PC-3 (cell line): ENCODE measurements around the gene SKA3. TPM values are rescaled to one million over a fixed set of nuclear protein-coding genes. Genes with fewer than 3 reads are reported as not detected.
"Not testable (repeated sequence)": the region's sequence is repeated elsewhere in the genome, so short reads cannot be mapped to it uniquely, and the experiment has no call there.

Experiments used
- ATAC-seq: fragments of 200-7000 bp; cut with Tn5 transposase; 2 replicates; pipeline ENCODE4 v1.9.1; 2020; ENCODE audit warnings: mild to moderate bottlenecking, moderate library complexity
- BruUV-seq: library from RNA; stranded (reverse); fragments of 400-500 nt; replicated peaks from 2 replicates; lab custom pipeline; 2021; lab: Mats Ljungman, UMichigan
- CTCF ChIA-PET: fragments of 300-600 bp; sonication (Branson Sonifier 250); formaldehyde crosslinking; loops from one replicate; lab custom pipeline; 2022; ENCODE audit warnings: antibody characterized with exemption; lab: Charles Lee
- POLR2A ChIA-PET: fragments of 300-600 bp; sonication (Branson Sonifier 250); formaldehyde crosslinking; loops from one replicate; lab custom pipeline; 2022; ENCODE audit warnings: antibody characterized with exemption; ENCODE audit not compliant: unreplicated experiment; lab: Charles Lee
- DNase-seq: peaks from one replicate; pipeline ENCODE4 v3.0.0-alpha.2; 2015
- H2AFZ ChIP-seq: fragments of 300-600 bp; sonication (generic); 2 replicates; pipeline ENCODE4 v1.6.0; 2016; ENCODE audit warnings: antibody characterized with exemption, low read length
- H3F3A ChIP-seq: fragments of 300-600 bp; sonication (generic); one replicate; pipeline ENCODE4 v1.6.0; 2017; ENCODE audit warnings: antibody characterized with exemption, low read length, control low read depth, mild to moderate bottlenecking; ENCODE audit not compliant: unreplicated experiment
- H3K27ac ChIP-seq: fragments of 300-600 bp; sonication (generic); 2 replicates; pipeline ENCODE4 v1.5.1; 2016; ENCODE audit warnings: mild to moderate bottlenecking, low read length
- H3K27me3 ChIP-seq: fragments of 300-600 bp; sonication (generic); 2 replicates; pipeline ENCODE4 v1.6.1; 2016; ENCODE audit warnings: low read length, mixed read lengths
- H3K36me3 ChIP-seq: fragments of 300-600 bp; sonication (generic); 2 replicates; pipeline ENCODE4 v1.6.1; 2016; ENCODE audit warnings: low read depth, mixed run types, low read length, mixed read lengths
- H3K4me1 ChIP-seq: fragments of 300-600 bp; sonication (generic); 2 replicates; pipeline ENCODE4 v1.5.1; 2016; ENCODE audit warnings: low read length; ENCODE audit not compliant: insufficient read depth
- H3K4me2 ChIP-seq: fragments of 300-600 bp; sonication (generic); 2 replicates; pipeline ENCODE4 v1.6.0; 2016; ENCODE audit warnings: low read length
- H3K4me3 ChIP-seq: fragments of 300-600 bp; sonication (generic); 2 replicates; pipeline ENCODE4 v1.5.1; 2016; ENCODE audit warnings: mild to moderate bottlenecking, low read length, mixed read lengths
- H3K79me2 ChIP-seq: fragments of 300-600 bp; sonication (generic); 2 replicates; pipeline ENCODE4 v1.6.1; 2017; ENCODE audit warnings: low read length, mixed read lengths
- H3K9ac ChIP-seq: fragments of 300-600 bp; sonication (generic); 2 replicates; pipeline ENCODE4 v1.6.0; 2016; ENCODE audit warnings: mild to moderate bottlenecking, low read length
- H3K9me2 ChIP-seq: fragments of 300-600 bp; sonication (generic); replicated peaks from 2 replicates; pipeline ENCODE4 v1.6.1; 2016; ENCODE audit warnings: mixed run types, low read length, mixed read lengths
- H3K9me3 ChIP-seq: fragments of 300-600 bp; sonication (generic); 2 replicates; pipeline ENCODE4 v1.6.1; 2016; ENCODE audit warnings: low read length, mixed read lengths
- H4K20me1 ChIP-seq: fragments of 300-600 bp; sonication (generic); 2 replicates; pipeline ENCODE4 v1.6.1; 2016; ENCODE audit warnings: low read length, mixed read lengths
- EZH2 ChIP-seq: fragments of 300-600 bp; sonication (generic); IDR thresholded peaks from one replicate; pipeline ENCODE4 v1.6.1; 2017; ENCODE audit warnings: antibody characterized with exemption, mild to moderate bottlenecking, low read length; ENCODE audit not compliant: unreplicated experiment
- EZH2phosphoT487 ChIP-seq: fragments of 300-600 bp; sonication (generic); IDR thresholded peaks from 2 replicates; pipeline ENCODE4 v1.6.1; 2018; ENCODE audit warnings: mild to moderate bottlenecking, antibody characterized with exemption, low read length, borderline replicate concordance
- intact Hi-C: fragments of 100-400 bp; cut with micrococcal nuclease; formaldehyde crosslinking; loops from 2 replicates; pipeline ENCODE4 v1.9.0; 2023
- total RNA-seq: library from RNA; depleted of rRNA; stranded (reverse); fragments of >200 nt; gene quantifications from 2 replicates; pipeline ENCODE4 v1.2.3, GENCODE V29; 2014
- TF ChIP-seq, protein P1 (sequence below): fragments of 300-600 bp; sonication (generic); conservative IDR thresholded peaks from 2 replicates; pipeline ENCODE4 v1.5.1; 2017; ENCODE audit warnings: antibody characterized with exemption, low read depth, mild to moderate bottlenecking, low read length

Gene SKA3
- total RNA-seq, 1 experiment from 2014 or later = 32.4 TPM

DNA sequence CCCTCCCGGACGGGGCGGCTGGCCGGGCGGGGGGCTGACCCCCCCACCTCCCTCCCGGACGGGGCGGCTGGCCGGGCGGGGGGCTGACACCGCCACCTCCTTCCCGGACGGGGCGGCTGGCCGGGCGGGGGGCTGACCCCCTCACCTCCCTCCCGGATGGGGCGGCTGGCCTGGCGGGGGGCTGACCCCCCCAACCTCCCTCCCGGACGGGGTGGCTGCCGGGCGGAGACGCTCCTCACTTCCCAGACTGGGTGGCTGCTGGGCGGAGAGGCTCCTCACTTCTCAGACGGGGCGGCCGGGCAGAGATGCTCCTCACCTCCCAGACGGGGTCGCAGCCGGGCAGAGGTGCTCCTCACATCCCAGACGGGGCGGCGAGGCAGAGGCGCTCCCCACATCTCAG lies 10.1 kb upstream of the SKA3 start:
- H3K9me3 ChIP-seq, H3K4me2 ChIP-seq, H4K20me1 ChIP-seq, H3K79me2 ChIP-seq, H3K9ac ChIP-seq, CTCF ChIA-PET, H3K4me3 ChIP-seq, H3K4me1 ChIP-seq, H3K9me2 ChIP-seq, ATAC-seq, BruUV-seq, intact Hi-C loops, H3F3A ChIP-seq, H3K27ac ChIP-seq, POLR2A ChIA-PET, H2AFZ ChIP-seq, DNase-seq, H3K36me3 ChIP-seq, H3K27me3 ChIP-seq: not testable (repeated sequence)

DNA sequence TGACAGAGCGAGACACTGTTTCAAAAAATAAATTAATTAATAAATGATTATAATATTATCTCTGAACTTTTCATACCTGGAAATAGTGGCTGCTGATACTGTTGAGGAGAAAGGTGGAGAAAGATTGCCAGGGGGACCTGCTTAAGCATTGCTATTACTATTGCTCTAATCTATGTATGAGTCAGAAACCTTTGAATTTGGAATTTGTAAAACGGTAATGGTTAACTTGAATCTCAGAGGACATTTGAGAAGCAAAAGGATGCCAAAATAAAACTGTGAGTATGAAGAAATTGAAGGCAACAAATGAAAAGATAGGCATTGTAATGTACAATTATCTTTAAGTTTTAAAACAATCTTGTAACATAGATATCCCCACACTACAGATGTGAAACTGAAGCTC lies 5.3 kb upstream of the SKA3 start:
- no peaks in the 10 kb centered on the region for H3K9me3 ChIP-seq
- CTCF ChIA-PET = no interaction called here
- no peaks in the 10 kb centered on the region for H3K27me3 ChIP-seq
- H3K4me3 ChIP-seq = no peak overlapping the region
- H3K4me1 ChIP-seq = peaks cover 8% of the 10 kb centered on the region; the same call in 1 of the 2 replicates
- H4K20me1 ChIP-seq = no peaks in the 10 kb centered on the region
- H3K27ac ChIP-seq = no peak overlapping the region
- H3K4me2 ChIP-seq = no peak overlapping the region
- no peaks in the 10 kb centered on the region; the same call in 1 of the 2 replicates for H3K36me3 ChIP-seq
- H2AFZ ChIP-seq = no peak overlapping the region
- no peaks in the 10 kb centered on the region for H3K9me2 ChIP-seq
- DNase-seq = no peak
- intact Hi-C loops = no loop called here
- TF ChIP-seq, protein P1, sequence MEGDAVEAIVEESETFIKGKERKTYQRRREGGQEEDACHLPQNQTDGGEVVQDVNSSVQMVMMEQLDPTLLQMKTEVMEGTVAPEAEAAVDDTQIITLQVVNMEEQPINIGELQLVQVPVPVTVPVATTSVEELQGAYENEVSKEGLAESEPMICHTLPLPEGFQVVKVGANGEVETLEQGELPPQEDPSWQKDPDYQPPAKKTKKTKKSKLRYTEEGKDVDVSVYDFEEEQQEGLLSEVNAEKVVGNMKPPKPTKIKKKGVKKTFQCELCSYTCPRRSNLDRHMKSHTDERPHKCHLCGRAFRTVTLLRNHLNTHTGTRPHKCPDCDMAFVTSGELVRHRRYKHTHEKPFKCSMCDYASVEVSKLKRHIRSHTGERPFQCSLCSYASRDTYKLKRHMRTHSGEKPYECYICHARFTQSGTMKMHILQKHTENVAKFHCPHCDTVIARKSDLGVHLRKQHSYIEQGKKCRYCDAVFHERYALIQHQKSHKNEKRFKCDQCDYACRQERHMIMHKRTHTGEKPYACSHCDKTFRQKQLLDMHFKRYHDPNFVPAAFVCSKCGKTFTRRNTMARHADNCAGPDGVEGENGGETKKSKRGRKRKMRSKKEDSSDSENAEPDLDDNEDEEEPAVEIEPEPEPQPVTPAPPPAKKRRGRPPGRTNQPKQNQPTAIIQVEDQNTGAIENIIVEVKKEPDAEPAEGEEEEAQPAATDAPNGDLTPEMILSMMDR = no peak
- TF ChIP-seq EZH2 (no peak), EZH2phosphoT487 (no peak)
- BruUV-seq = no TSS peak
- peaks cover 17% of the 10 kb centered on the region for H3K79me2 ChIP-seq
- ATAC-seq = no peak
- H3K9ac ChIP-seq = no peak overlapping the region
- POLR2A ChIA-PET = no interaction called here
- no peaks in the 10 kb centered on the region for H3F3A ChIP-seq

DNA sequence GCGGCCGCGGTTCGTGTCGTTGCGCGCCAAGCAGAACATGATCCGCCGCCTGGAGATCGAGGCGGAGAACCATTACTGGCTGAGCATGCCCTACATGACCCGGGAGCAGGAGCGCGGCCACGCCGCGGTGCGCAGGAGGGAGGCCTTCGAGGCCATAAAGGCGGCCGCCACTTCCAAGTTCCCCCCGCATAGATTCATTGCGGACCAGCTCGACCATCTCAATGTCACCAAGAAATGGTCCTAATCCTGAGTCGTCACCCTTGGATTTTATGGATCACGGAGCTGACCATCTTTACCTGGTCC lies 581 bp upstream of the SKA3 start:
- Histone ChIP-seq H3K4me2 (peak overlapping the region; percentile 100), H3K9me2 (no peaks in the 10 kb centered on the region), H3K4me3 (peak overlapping the region; percentile 92), H3K27me3 (no peaks in the 10 kb centered on the region), H3K4me1 (peaks cover 17% of the 10 kb centered on the region; the same call in 1 of the 2 replicates), H4K20me1 (no peaks in the 10 kb centered on the region), H3K27ac (peak overlapping the region; percentile 81), H3K36me3 (peaks cover 4% of the 10 kb centered on the region), H3F3A (no peaks in the 10 kb centered on the region), H2AFZ (peak overlapping the region; percentile 82), H3K79me2 (peaks cover 60% of the 10 kb centered on the region), H3K9me3 (no peaks in the 10 kb centered on the region), H3K9ac (peak overlapping the region; percentile 99)
- POLR2A ChIA-PET = interaction anchor here (0.6 to 1.9 kb wide), 3 partner anchors 158 to 533 kb away, joined by 3 to 7 read pairs (median 6); no protein-coding TSS in a partner anchor
- CTCF ChIA-PET = no interaction called here
- DNase-seq = no peak
- intact Hi-C loops = loop anchor here (1.0 kb wide), 1 partner anchor 162 kb away; no protein-coding TSS in a partner anchor
- BruUV-seq = TSS peak; percentile 80
- ATAC-seq = peak; percentile 5
- TF ChIP-seq, protein P1 = no peak
- no peak for TF ChIP-seq EZH2
- no peak for TF ChIP-seq EZH2phosphoT487
